AG09309 (cell line): ENCODE results near the gene MARK2.

Experiments
- DNase-seq: peaks from one replicate; pipeline ENCODE4 v3.0.0-alpha.2; 2010; ENCODE audit warnings: low read depth
- H3K4me3 ChIP-seq: 2 replicates; pipeline ENCODE4 v1.5.1; 2011; ENCODE audit warnings: mild to moderate bottlenecking, low read depth, low read length, moderate library complexity; ENCODE audit not compliant: control insufficient read depth
- TF ChIP-seq, protein P1 (sequence below): IDR thresholded peaks from 2 replicates; pipeline ENCODE4 v1.5.1; 2011; ENCODE audit warnings: mild to moderate bottlenecking, low read depth, low read length, inconsistent platforms; ENCODE audit not compliant: insufficient read depth, control insufficient read depth; ENCODE audit errors: missing control alignments

MARK2 gene

GRCh38 chr11:63837027-63837688, 1.8 kb upstream of the MARK2 start:
- TF ChIP-seq, protein P1, sequence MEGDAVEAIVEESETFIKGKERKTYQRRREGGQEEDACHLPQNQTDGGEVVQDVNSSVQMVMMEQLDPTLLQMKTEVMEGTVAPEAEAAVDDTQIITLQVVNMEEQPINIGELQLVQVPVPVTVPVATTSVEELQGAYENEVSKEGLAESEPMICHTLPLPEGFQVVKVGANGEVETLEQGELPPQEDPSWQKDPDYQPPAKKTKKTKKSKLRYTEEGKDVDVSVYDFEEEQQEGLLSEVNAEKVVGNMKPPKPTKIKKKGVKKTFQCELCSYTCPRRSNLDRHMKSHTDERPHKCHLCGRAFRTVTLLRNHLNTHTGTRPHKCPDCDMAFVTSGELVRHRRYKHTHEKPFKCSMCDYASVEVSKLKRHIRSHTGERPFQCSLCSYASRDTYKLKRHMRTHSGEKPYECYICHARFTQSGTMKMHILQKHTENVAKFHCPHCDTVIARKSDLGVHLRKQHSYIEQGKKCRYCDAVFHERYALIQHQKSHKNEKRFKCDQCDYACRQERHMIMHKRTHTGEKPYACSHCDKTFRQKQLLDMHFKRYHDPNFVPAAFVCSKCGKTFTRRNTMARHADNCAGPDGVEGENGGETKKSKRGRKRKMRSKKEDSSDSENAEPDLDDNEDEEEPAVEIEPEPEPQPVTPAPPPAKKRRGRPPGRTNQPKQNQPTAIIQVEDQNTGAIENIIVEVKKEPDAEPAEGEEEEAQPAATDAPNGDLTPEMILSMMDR: peak; percentile 81
- no peak for DNase-seq
- H3K4me3 ChIP-seq: no peak overlapping the region

DNA sequence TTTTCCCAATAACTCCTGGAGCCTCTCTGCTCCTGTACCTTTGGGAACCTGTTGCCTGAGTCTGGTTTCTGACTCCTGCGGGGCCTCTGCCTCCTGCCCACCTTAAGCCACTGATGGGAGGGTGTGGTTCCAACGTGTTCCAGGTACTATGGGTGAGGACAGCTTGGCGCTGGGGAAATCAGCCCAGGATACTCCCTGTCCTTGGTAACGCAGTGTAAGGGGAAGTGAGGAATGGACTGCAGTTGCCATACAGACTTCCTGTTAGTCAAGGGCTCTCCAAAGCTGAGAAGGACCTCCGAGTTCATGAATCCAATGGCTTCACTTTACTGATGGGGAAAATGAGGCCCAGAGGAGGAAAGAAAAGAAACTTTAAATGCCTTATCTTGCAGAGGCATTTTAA, 1.2 kb upstream of the MARK2 start:
- no peak for DNase-seq
- TF ChIP-seq, protein P1: no peak
- H3K4me3 ChIP-seq: no peak overlapping the region

- TF ChIP-seq, protein P1: no peak
- DNase-seq: no peak
- H3K4me3 ChIP-seq: peak overlapping the region; percentile 95
Measured at GRCh38 chr11:63838150-63838677, 696 bp upstream of the MARK2 start.

DNA sequence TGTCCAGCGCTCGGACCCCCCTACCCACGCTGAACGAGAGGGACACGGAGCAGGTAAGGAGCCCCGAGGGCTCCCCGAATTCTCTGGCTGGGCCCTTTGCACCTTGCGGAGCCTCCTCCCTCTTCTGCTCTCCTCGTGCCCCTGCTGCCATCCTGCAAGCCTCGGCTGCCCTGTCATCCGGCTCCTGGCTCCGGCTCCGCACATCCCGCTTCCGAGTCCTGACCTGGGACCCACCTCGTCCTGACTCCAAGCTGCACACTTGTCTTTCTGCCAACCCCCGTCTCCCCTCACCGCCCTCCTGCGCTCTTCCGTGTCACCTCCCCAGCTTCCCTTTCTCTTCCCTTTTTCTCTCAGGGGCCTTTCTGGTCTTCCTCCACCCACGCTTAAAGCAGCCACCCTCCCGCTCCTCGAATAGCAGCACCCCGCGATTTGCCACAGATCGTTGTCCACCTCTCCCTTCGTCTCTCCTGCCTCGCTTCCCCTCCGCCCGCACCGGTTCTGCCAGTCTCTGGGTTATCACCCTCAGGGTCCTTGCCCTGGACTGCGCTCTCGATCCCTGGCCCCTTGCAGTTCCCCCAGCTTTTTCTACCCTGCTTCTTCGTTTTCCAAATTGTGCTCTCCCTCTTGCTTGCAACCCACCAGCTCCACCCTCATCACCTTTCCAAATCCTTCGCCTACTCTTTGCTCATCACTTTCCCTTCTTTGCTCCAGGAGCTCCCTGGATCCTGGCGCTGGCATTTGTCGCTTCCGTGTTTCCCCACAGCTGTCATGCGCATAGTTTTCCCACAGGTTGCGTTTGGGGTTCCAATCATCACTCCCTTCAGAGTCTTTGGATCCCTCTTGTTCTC, 822 bp downstream of the MARK2 start:
- no peak for DNase-seq
- H3K4me3 ChIP-seq: peak overlapping the region; percentile 95
- TF ChIP-seq, protein P1: no peak

- DNase-seq: no peak
- TF ChIP-seq, protein P1: no peak
- H3K4me3 ChIP-seq: peak overlapping the region; percentile 95
Measured at GRCh38 chr11:63840356-63841060, 1.6 kb downstream of the MARK2 start.

DNA sequence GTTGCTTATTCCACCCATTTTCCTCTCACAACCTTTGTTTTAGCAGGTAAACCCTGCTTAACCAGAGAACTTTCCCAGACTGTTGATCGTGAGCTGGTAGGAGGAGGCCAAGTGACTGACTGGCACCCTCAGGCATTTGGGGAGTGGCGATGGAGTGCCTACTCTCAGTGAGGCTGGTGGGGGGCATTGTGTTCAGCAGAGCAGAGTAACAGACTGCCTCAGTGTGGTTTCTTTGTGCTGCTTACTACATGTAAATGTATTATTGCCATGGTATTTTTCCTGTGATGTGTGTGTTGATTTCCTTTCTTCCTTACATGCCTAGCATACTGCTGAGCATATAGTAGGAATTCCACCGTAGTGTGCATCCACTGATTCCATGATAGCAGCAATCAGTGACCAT, 2.6 kb downstream of the MARK2 start:
- peak overlapping the region; percentile 3; the same call in 1 of the 2 replicates for H3K4me3 ChIP-seq
- no peak for DNase-seq
- TF ChIP-seq, protein P1: no peak
